ENCODE data around the gene SENP1. TPM values are rescaled to one million over a fixed set of nuclear protein-coding genes. Genes with fewer than 3 reads are reported as not detected.

SENP1 gene
- total RNA-seq, 6 experiments from 2014 or later = 3.6 to 6.5 (median 5.1) TPM

GRCh38 chr12:48015129-48015528, 90.8 kb downstream of the SENP1 start:
- Histone ChIP-seq H3K4me1 (peaks cover 0 to 4% (median 0%) of the 10 kb centered on the region in 4 donors), H3K27me3 (no peaks in the 10 kb centered on the region), H3K27ac (no peak overlapping the region), H3K4me3 (no peak overlapping the region), H3K36me3 (no peaks in the 10 kb centered on the region), H3K9me3 (no peaks in the 10 kb centered on the region)
- WGBS (ENCODE audit: insufficient coverage, low coverage, low lambda C conversion rate, missing lambda C conversion rate) = 50% methylated on average over 1 of the region's 1 CpG
- TF ChIP-seq CTCF (IDR thresholded peaks at IDR 0.05) (no peak), POLR2A (IDR thresholded peaks at IDR 0.05) (no peak)
- ATAC-seq (no peak), DNase-seq (no peak)
- intact Hi-C loops (cut with DNase I) = no loop called here

- ATAC-seq = peak; percentile 62 to 90 (median 65)
Measured at GRCh38 chr12:48013287-48013686, 92.6 kb downstream of the SENP1 start.

DNA sequence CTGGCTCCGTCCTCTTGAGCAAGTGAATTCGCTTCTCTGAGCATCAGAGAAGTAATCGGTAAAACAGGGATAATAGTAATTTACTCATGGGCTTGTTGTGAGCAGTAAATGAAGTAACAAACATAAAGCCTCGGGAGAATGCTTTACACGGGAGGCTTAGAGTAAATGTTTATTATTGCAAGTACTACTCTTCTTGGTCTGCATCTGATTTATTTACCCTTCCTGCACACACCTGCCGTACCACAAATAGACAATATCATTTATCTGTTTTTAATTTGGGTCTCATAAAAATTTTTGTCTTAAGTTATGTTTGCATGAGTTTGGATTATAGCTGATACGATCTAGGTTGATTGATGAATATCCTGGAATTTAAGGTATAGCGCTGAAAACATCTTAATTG, 93.8 kb downstream of the SENP1 start:
- H3K27me3 ChIP-seq = no peaks in the 10 kb centered on the region

More at GRCh38 chr12:48013287-48013686, 92.6 kb downstream of the SENP1 start:
- Histone ChIP-seq H3K9me3 (no peaks in the 10 kb centered on the region), H3K4me3 (no peak overlapping the region), H3K27ac (no peak overlapping the region), H3K4me1 (peaks cover 0 to 4% (median 0%) of the 10 kb centered on the region in 4 donors), H3K27me3 (no peaks in the 10 kb centered on the region), H3K36me3 (no peaks in the 10 kb centered on the region)
- intact Hi-C loops (cut with DNase I) = no loop called here
- TF ChIP-seq POLR2A (IDR thresholded peaks at IDR 0.05) (no peak), CTCF (IDR thresholded peaks at IDR 0.05) (no peak)
- DNase-seq = peak; percentile 50 to 79 (median 78)
- 36% methylated on average over 2 of the region's 2 CpGs for WGBS (ENCODE audit: insufficient coverage, low coverage, low lambda C conversion rate, missing lambda C conversion rate)

GRCh38 chr12:48010366-48010970, 95.4 kb downstream of the SENP1 start:
- H3K27me3 ChIP-seq = no peaks in the 10 kb centered on the region

More for the DNA sequence above, 93.8 kb downstream of the SENP1 start:
- peaks cover 0 to 5% (median 0%) of the 10 kb centered on the region in 4 donors for H3K4me1 ChIP-seq
- DNase-seq (no peak), ATAC-seq (no peak)
- TF ChIP-seq CTCF (IDR thresholded peaks at IDR 0.05) (no peak), POLR2A (IDR thresholded peaks at IDR 0.05) (no peak)
- no peaks in the 10 kb centered on the region for H3K9me3 ChIP-seq
- WGBS (ENCODE audit: insufficient coverage, low coverage, low lambda C conversion rate, missing lambda C conversion rate) = 70% methylated on average over 8 of the region's 8 CpGs
- no peak overlapping the region for H3K27ac ChIP-seq
- intact Hi-C loops (cut with DNase I) = no loop called here
- no peak overlapping the region for H3K4me3 ChIP-seq
- no peaks in the 10 kb centered on the region for H3K36me3 ChIP-seq

More at GRCh38 chr12:48010366-48010970, 95.4 kb downstream of the SENP1 start:
- H3K4me3 ChIP-seq = no peak overlapping the region
- H3K9me3 ChIP-seq = no peaks in the 10 kb centered on the region
- DNase-seq = no peak
- H3K36me3 ChIP-seq = no peaks in the 10 kb centered on the region
- no peak overlapping the region for H3K27ac ChIP-seq
- peaks cover 0 to 8% (median 0%) of the 10 kb centered on the region in 4 donors for H3K4me1 ChIP-seq
- WGBS (ENCODE audit: insufficient coverage, low coverage, low lambda C conversion rate, missing lambda C conversion rate) = 50% methylated on average over 3 of the region's 7 CpGs
- ATAC-seq = peak in 1 of 4 donors; percentile 42
- intact Hi-C loops (cut with DNase I) = no loop called here
- TF ChIP-seq POLR2A (IDR thresholded peaks at IDR 0.05) = no peak
- no peak for TF ChIP-seq CTCF (IDR thresholded peaks at IDR 0.05)
